B cell (primary cell): ENCODE measurements around the gene PLXNA1.

Source experiments
- EZH2 ChIP-seq: IDR thresholded peaks from 2 replicates; pipeline ENCODE4 v1.6.1; 2012; ENCODE audit warnings: borderline replicate concordance, low read depth, mild to moderate bottlenecking, moderate library complexity, low read length; ENCODE audit not compliant: insufficient read depth, poor library complexity, severe bottlenecking
- TF ChIP-seq, protein P1 (sequence below): fragments of 200-600 bp; IDR thresholded peaks from one replicate; pipeline ENCODE4 v1.8.0; 2022; ENCODE audit warnings: antibody characterized with exemption, mild to moderate bottlenecking

- TF ChIP-seq, protein P1, sequence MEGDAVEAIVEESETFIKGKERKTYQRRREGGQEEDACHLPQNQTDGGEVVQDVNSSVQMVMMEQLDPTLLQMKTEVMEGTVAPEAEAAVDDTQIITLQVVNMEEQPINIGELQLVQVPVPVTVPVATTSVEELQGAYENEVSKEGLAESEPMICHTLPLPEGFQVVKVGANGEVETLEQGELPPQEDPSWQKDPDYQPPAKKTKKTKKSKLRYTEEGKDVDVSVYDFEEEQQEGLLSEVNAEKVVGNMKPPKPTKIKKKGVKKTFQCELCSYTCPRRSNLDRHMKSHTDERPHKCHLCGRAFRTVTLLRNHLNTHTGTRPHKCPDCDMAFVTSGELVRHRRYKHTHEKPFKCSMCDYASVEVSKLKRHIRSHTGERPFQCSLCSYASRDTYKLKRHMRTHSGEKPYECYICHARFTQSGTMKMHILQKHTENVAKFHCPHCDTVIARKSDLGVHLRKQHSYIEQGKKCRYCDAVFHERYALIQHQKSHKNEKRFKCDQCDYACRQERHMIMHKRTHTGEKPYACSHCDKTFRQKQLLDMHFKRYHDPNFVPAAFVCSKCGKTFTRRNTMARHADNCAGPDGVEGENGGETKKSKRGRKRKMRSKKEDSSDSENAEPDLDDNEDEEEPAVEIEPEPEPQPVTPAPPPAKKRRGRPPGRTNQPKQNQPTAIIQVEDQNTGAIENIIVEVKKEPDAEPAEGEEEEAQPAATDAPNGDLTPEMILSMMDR: no peak
- TF ChIP-seq EZH2: no peak
These were observed 20.2 kb upstream of the PLXNA1 start for GRCh38 chr3:126962756-126963155.
